Astrocyte (in vitro differentiated cells and primary cell): ENCODE measurements around the gene UST. TPM values are rescaled to one million over a fixed set of nuclear protein-coding genes. Genes with fewer than 3 reads are reported as not detected.

ENCODE experiments used
- DNase-seq: peaks from one replicate; pipeline ENCODE4 v3.0.0-alpha.2; 2010; ENCODE audit warnings: low read depth
- FAIRE-seq: peaks from 2 replicates; lab custom pipeline; 2011; peaks lifted over from hg19 to GRCh38; lab: Jason Lieb, UNC
- H2AFZ ChIP-seq: 2 replicates; pipeline ENCODE4 v1.6.0; 2012; ENCODE audit warnings: low read depth, low read length, inconsistent platforms
- H3K27ac ChIP-seq: 2 replicates; pipeline ENCODE4 v1.5.1; 2011; ENCODE audit warnings: low read depth, low read length, inconsistent platforms
- H3K27me3 ChIP-seq: 2 replicates; pipeline ENCODE4 v1.6.0; 2011; ENCODE audit warnings: low read length, inconsistent platforms; ENCODE audit not compliant: insufficient read depth
- H3K36me3 ChIP-seq: 2 replicates; pipeline ENCODE4 v1.5.1; 2011; ENCODE audit warnings: low read length, inconsistent platforms; ENCODE audit not compliant: insufficient read depth
- H3K4me1 ChIP-seq: 2 replicates; pipeline ENCODE4 v1.5.1; 2011; ENCODE audit warnings: low read length, inconsistent platforms; ENCODE audit not compliant: insufficient read depth
- H3K4me2 ChIP-seq: 2 replicates; pipeline ENCODE4 v1.6.0; 2012; ENCODE audit warnings: low read length, inconsistent platforms
- H3K4me3 ChIP-seq: 2 replicates; pipeline ENCODE4 v1.5.1; 2011; ENCODE audit warnings: low read depth, mild to moderate bottlenecking, low read length, inconsistent platforms; ENCODE audit not compliant: insufficient read depth
- H3K79me2 ChIP-seq: 2 replicates; pipeline ENCODE4 v1.6.0; 2012; ENCODE audit warnings: mild to moderate bottlenecking, low read length, inconsistent platforms; ENCODE audit not compliant: insufficient read depth
- H3K9ac ChIP-seq: 2 replicates; pipeline ENCODE4 v1.6.0; 2012; ENCODE audit warnings: mild to moderate bottlenecking, low read length, inconsistent platforms
- H3K9me3 ChIP-seq: 2 replicates; pipeline ENCODE4 v1.5.1; 2012; ENCODE audit warnings: low read depth, mild to moderate bottlenecking, low read length, inconsistent platforms; ENCODE audit not compliant: insufficient read depth
- H4K20me1 ChIP-seq: 2 replicates; pipeline ENCODE4 v1.6.0; 2012; ENCODE audit warnings: low read length, inconsistent platforms; ENCODE audit not compliant: insufficient read depth
- H3K27ac Mint-ChIP-seq: one replicate; pipeline ENCODE4 v1.8.0; 2021; ENCODE audit warnings: mild to moderate bottlenecking, mixed read lengths; ENCODE audit not compliant: unreplicated experiment
- H3K27me3 Mint-ChIP-seq: one replicate; pipeline ENCODE4 v1.8.0; 2021; ENCODE audit warnings: low read depth, mixed read lengths; ENCODE audit not compliant: unreplicated experiment
- H3K36me3 Mint-ChIP-seq: one replicate; pipeline ENCODE4 v1.8.0; 2021; ENCODE audit warnings: low read depth, mixed read lengths; ENCODE audit not compliant: unreplicated experiment
- H3K4me1 Mint-ChIP-seq: one replicate; pipeline ENCODE4 v1.8.0; 2021; ENCODE audit warnings: low read depth, mixed read lengths; ENCODE audit not compliant: unreplicated experiment
- H3K4me3 Mint-ChIP-seq: one replicate; pipeline ENCODE4 v1.8.0; 2021; ENCODE audit warnings: mild to moderate bottlenecking, moderate library complexity, mixed read lengths; ENCODE audit not compliant: unreplicated experiment
- H3K9me3 Mint-ChIP-seq: one replicate; pipeline ENCODE4 v1.8.0; 2021; ENCODE audit warnings: mild to moderate bottlenecking, mixed read lengths; ENCODE audit not compliant: unreplicated experiment
- CTCF ChIP-seq: IDR thresholded peaks from 2 replicates; pipeline ENCODE4 v1.5.1; 2011; ENCODE audit warnings: low read depth, mild to moderate bottlenecking, inconsistent platforms, low read length, moderate library complexity; ENCODE audit not compliant: insufficient read depth
- EZH2 ChIP-seq: IDR thresholded peaks from 2 replicates; pipeline ENCODE4 v1.6.1; 2012; ENCODE audit warnings: mild to moderate bottlenecking, low read length, inconsistent platforms; ENCODE audit not compliant: insufficient read depth
- total RNA-seq: library from RNA; stranded (reverse); gene quantifications from 2 replicates; pipeline ENCODE4 v1.2.1, GENCODE V29; 2021

The UST gene
- total RNA-seq, 1 donor from 2014 or later = 15.3 TPM

GRCh38 chr6:148854096-148854495 lies 107.3 kb downstream of the UST start:
- H3K4me3 ChIP-seq = no peak overlapping the region
- Mint-ChIP-seq H3K4me3 (no peak overlapping the region), H3K4me1 (peaks cover 25% of the 10 kb centered on the region)

GRCh38 chr6:148854992-148855391 lies 108.2 kb downstream of the UST start:
- no peaks in the 10 kb centered on the region for H3K27me3 ChIP-seq
- no peak overlapping the region for H2AFZ ChIP-seq
- no peak overlapping the region for H3K27ac ChIP-seq
- H3K9me3 ChIP-seq = no peaks in the 10 kb centered on the region
- no peak overlapping the region for H3K4me2 ChIP-seq
- Mint-ChIP-seq H3K4me3 (no peak overlapping the region), H3K27ac (peak overlapping the region; percentile 60), H3K36me3 (peaks cover 5% of the 10 kb centered on the region), H3K27me3 (no peaks in the 10 kb centered on the region), H3K4me1 (peaks cover 20% of the 10 kb centered on the region), H3K9me3 (peaks cover 8% of the 10 kb centered on the region)
- TF ChIP-seq EZH2 = no peak
- no peak for TF ChIP-seq CTCF
- no peaks in the 10 kb centered on the region for H3K36me3 ChIP-seq
- H3K4me3 ChIP-seq = no peak overlapping the region
- no peak overlapping the region for H3K9ac ChIP-seq
- H3K4me1 ChIP-seq = peaks cover 13% of the 10 kb centered on the region
- H3K79me2 ChIP-seq = no peaks in the 10 kb centered on the region
- DNase-seq (no peak), FAIRE-seq (no peak)
- H4K20me1 ChIP-seq = peaks cover 31% of the 10 kb centered on the region

More at GRCh38 chr6:148854096-148854495, 107.3 kb downstream of the UST start:
- Histone ChIP-seq H3K27ac (no peak overlapping the region), H3K27me3 (no peaks in the 10 kb centered on the region), H3K9me3 (no peaks in the 10 kb centered on the region), H4K20me1 (peaks cover 31% of the 10 kb centered on the region), H3K4me2 (no peak overlapping the region), H3K4me1 (peaks cover 13% of the 10 kb centered on the region), H2AFZ (no peak overlapping the region), H3K9ac (no peak overlapping the region), H3K36me3 (no peaks in the 10 kb centered on the region), H3K79me2 (no peaks in the 10 kb centered on the region)
- FAIRE-seq (no peak), DNase-seq (peak; percentile 60)
- peaks cover 5% of the 10 kb centered on the region for H3K36me3 Mint-ChIP-seq
- H3K27me3 Mint-ChIP-seq = no peaks in the 10 kb centered on the region
- peaks cover 4% of the 10 kb centered on the region for H3K9me3 Mint-ChIP-seq
- no peak overlapping the region for H3K27ac Mint-ChIP-seq
- TF ChIP-seq CTCF = no peak
- no peak for TF ChIP-seq EZH2

DNA sequence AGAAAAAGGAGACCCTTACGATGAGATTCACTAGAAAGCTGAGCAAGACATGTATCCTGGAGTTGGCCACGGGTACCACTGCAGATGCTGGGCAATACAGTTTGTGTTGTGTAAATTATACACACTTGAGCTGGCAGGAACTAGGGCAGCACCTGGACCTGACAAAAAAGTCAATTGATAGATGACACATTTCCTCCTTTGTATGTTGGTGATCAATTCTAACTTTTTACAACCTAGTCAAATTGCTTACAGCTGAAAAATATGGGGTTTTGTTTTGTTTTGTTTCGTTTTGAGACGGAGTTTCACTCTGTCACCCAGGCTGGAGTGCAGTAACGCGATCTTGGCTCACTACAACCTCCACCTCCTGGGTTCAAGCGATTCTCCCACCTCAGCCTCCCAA lies 108.9 kb downstream of the UST start:
- Mint-ChIP-seq H3K27me3 (no peaks in the 10 kb centered on the region), H3K4me3 (no peak overlapping the region), H3K9me3 (peaks cover 8% of the 10 kb centered on the region), H3K27ac (no peak overlapping the region), H3K4me1 (peaks cover 20% of the 10 kb centered on the region), H3K36me3 (peaks cover 5% of the 10 kb centered on the region)
- DNase-seq = no peak
- Histone ChIP-seq H4K20me1 (peaks cover 26% of the 10 kb centered on the region), H3K79me2 (no peaks in the 10 kb centered on the region), H3K4me1 (peaks cover 13% of the 10 kb centered on the region), H2AFZ (no peak overlapping the region), H3K27me3 (no peaks in the 10 kb centered on the region), H3K4me2 (no peak overlapping the region), H3K36me3 (no peaks in the 10 kb centered on the region), H3K9ac (no peak overlapping the region), H3K27ac (no peak overlapping the region), H3K9me3 (no peaks in the 10 kb centered on the region), H3K4me3 (no peak overlapping the region)
- no peak for FAIRE-seq
- no peak for TF ChIP-seq EZH2
- no peak for TF ChIP-seq CTCF
